Neural progenitor cell (in vitro differentiated cells): ENCODE measurements around the gene NDUFB6.

Source experiments
- CTCF ChIP-seq: fragments of 200-600 bp; sonication (generic); IDR thresholded peaks from 2 replicates; pipeline ENCODE4 v1.5.1; 2017; ENCODE audit warnings: antibody characterized with exemption, mild to moderate bottlenecking
- EZH2 ChIP-seq: fragments of 200-600 bp; sonication (generic); IDR thresholded peaks from 2 replicates; pipeline ENCODE4 v1.6.1; 2017; ENCODE audit warnings: antibody characterized with exemption, mild to moderate bottlenecking, moderate library complexity

- TF ChIP-seq CTCF (no peak), EZH2 (no peak)
Measured at GRCh38 chr9:32508728-32509127, 64.2 kb downstream of the NDUFB6 start.
